H9 (cell line): ENCODE data around the gene ST6GALNAC6. TPM values are rescaled to one million over a fixed set of nuclear protein-coding genes. Genes with fewer than 3 reads are reported as not detected.

Experiments
- DNase-seq: peaks from one replicate; pipeline ENCODE4 v3.0.0-alpha.2; 2017
- H2AFZ ChIP-seq: one replicate; pipeline ENCODE4 v1.6.1; 2013; ENCODE audit warnings: mild to moderate bottlenecking, low read length, control low read depth, moderate library complexity
- H2AK5ac ChIP-seq: 2 replicates; pipeline ENCODE4 v1.6.1; 2013; ENCODE audit warnings: low read length, control low read depth, mixed read lengths; ENCODE audit not compliant: insufficient read length
- H2BK120ac ChIP-seq: one replicate; pipeline ENCODE4 v1.6.1; 2013; ENCODE audit warnings: low read depth, mild to moderate bottlenecking, low read length, control low read depth, inconsistent platforms; ENCODE audit not compliant: poor library complexity, severe bottlenecking
- H2BK12ac ChIP-seq: 2 replicates; pipeline ENCODE4 v1.6.1; 2013; ENCODE audit warnings: low read length, control low read depth, mixed read lengths, low read depth; ENCODE audit not compliant: insufficient read length
- H2BK15ac ChIP-seq: 2 replicates; pipeline ENCODE4 v1.6.1; 2013; ENCODE audit warnings: low read depth, low read length, control low read depth
- H2BK20ac ChIP-seq: one replicate; pipeline ENCODE4 v1.6.1; 2013; ENCODE audit warnings: low read depth, mild to moderate bottlenecking, low read length, control low read depth, inconsistent platforms; ENCODE audit not compliant: poor library complexity, severe bottlenecking
- H2BK5ac ChIP-seq: 2 replicates; pipeline ENCODE4 v1.6.1; 2013; ENCODE audit warnings: low read length, control low read depth, mixed read lengths; ENCODE audit not compliant: insufficient read length
- H3K14ac ChIP-seq: 2 replicates; pipeline ENCODE4 v1.6.1; 2013; ENCODE audit warnings: low read length, control low read depth; ENCODE audit not compliant: insufficient read depth
- H3K18ac ChIP-seq: 2 replicates; pipeline ENCODE4 v1.6.1; 2013; ENCODE audit warnings: low read depth, mild to moderate bottlenecking, mixed read lengths, low read length, control low read depth; ENCODE audit not compliant: insufficient read length
- H3K23ac ChIP-seq: 2 replicates; pipeline ENCODE4 v1.6.1; 2013; ENCODE audit warnings: low read length, control low read depth, mixed read lengths, low read depth; ENCODE audit not compliant: insufficient read length
- H3K23me2 ChIP-seq: 2 replicates; pipeline ENCODE4 v1.6.1; 2013; ENCODE audit warnings: low read depth, mild to moderate bottlenecking, mixed read lengths, low read length, control low read depth; ENCODE audit not compliant: insufficient read length, poor library complexity, severe bottlenecking
- H3K27ac ChIP-seq: 2 replicates; pipeline ENCODE4 v1.5.1; 2013; ENCODE audit warnings: low read length, control low read depth, mixed read lengths, low read depth; ENCODE audit not compliant: insufficient read length
- H3K27me3 ChIP-seq: 2 replicates; pipeline ENCODE4 v1.6.1; 2013; ENCODE audit warnings: low read length, control low read depth, inconsistent platforms; ENCODE audit not compliant: insufficient read depth
- H3K4ac ChIP-seq: 2 replicates; pipeline ENCODE4 v1.6.1; 2013; ENCODE audit warnings: low read depth, mild to moderate bottlenecking, control low read depth, inconsistent platforms, low read length, moderate library complexity
- H3K4me1 ChIP-seq: 2 replicates; pipeline ENCODE4 v1.6.1; 2013; ENCODE audit warnings: low read length, control low read depth, inconsistent platforms; ENCODE audit not compliant: insufficient read depth
- H3K4me2 ChIP-seq: 2 replicates; pipeline ENCODE4 v1.6.1; 2013; ENCODE audit warnings: low read length, control low read depth, mixed read lengths; ENCODE audit not compliant: insufficient read length, insufficient read depth
- H3K56ac ChIP-seq: 2 replicates; pipeline ENCODE4 v1.6.1; 2013; ENCODE audit warnings: low read depth, mild to moderate bottlenecking, mixed read lengths, low read length, control low read depth; ENCODE audit not compliant: insufficient read length
- H3K79me1 ChIP-seq: 2 replicates; pipeline ENCODE4 v1.6.1; 2013; ENCODE audit warnings: low read depth, mild to moderate bottlenecking, moderate library complexity, low read length, control low read depth, inconsistent platforms; ENCODE audit not compliant: insufficient read depth, poor library complexity, severe bottlenecking
- H3K79me2 ChIP-seq: 2 replicates; pipeline ENCODE4 v1.6.1; 2013; ENCODE audit warnings: low read length, control low read depth, inconsistent platforms; ENCODE audit not compliant: insufficient read depth
- H3K9ac ChIP-seq: 2 replicates; pipeline ENCODE4 v1.6.1; 2013; ENCODE audit warnings: low read length, control low read depth, mixed read lengths; ENCODE audit not compliant: insufficient read length; ENCODE audit errors: extremely low read depth
- H3K9me3 ChIP-seq: one replicate; pipeline ENCODE4 v1.6.1; 2013; ENCODE audit warnings: low read depth, low read length, inconsistent platforms; ENCODE audit not compliant: control insufficient read depth
- H3T11ph ChIP-seq: one replicate; pipeline ENCODE4 v1.6.1; 2013; ENCODE audit warnings: mild to moderate bottlenecking, low read length, control low read depth, inconsistent platforms
- H4K20me1 ChIP-seq: one replicate; pipeline ENCODE4 v1.6.1; 2013; ENCODE audit not compliant: control insufficient read depth, insufficient read length, insufficient read depth
- H4K5ac ChIP-seq: 2 replicates; pipeline ENCODE4 v1.6.1; 2013; ENCODE audit warnings: low read depth, mild to moderate bottlenecking, mixed read lengths, low read length, control low read depth; ENCODE audit not compliant: insufficient read length
- H4K8ac ChIP-seq: replicated peaks from 2 replicates; pipeline ENCODE4 v1.6.1; 2013; ENCODE audit warnings: low read length, control low read depth, mixed read lengths, low read depth; ENCODE audit not compliant: insufficient read length
- H4K91ac ChIP-seq: 2 replicates; pipeline ENCODE4 v1.6.1; 2013; ENCODE audit warnings: low read depth, mild to moderate bottlenecking, moderate library complexity, mixed read lengths, low read length, control low read depth; ENCODE audit not compliant: insufficient read length
- H3K27ac Mint-ChIP-seq, 3 experiments: 2 replicates in 2 of 3; 3 replicates in 1 of 3; pipeline ENCODE4 v1.8.0; 2020 to 2021; ENCODE audit warnings: mixed read lengths in 3 of 3, mild to moderate bottlenecking in 1 of 3, moderate library complexity in 1 of 3
- H3K27me3 Mint-ChIP-seq: 2 replicates; pipeline ENCODE4 v1.8.0; 2021; ENCODE audit warnings: low read depth, mild to moderate bottlenecking, moderate library complexity, mixed read lengths
- H3K36me3 Mint-ChIP-seq, 3 experiments: 2 replicates in 2 of 3; 3 replicates in 1 of 3; pipeline ENCODE4 v1.8.0; 2020 to 2021; ENCODE audit warnings: low read depth in 3 of 3, mixed read lengths in 3 of 3; ENCODE audit not compliant: insufficient read depth in 1 of 3
- H3K4me1 Mint-ChIP-seq, 2 experiments: 2 replicates each; pipeline ENCODE4 v1.8.0; 2020; ENCODE audit warnings: mixed read lengths in 2 of 2
- H3K4me3 Mint-ChIP-seq, 2 experiments: 2 replicates in 1 of 2; 3 replicates in 1 of 2; pipeline ENCODE4 v1.8.0; 2020 to 2021; ENCODE audit warnings: mild to moderate bottlenecking in 2 of 2, mixed read lengths in 2 of 2, moderate library complexity in 1 of 2
- H3K9me3 Mint-ChIP-seq, 2 experiments: 2 replicates in 1 of 2; 3 replicates in 1 of 2; pipeline ENCODE4 v1.8.0; 2020; ENCODE audit warnings: mild to moderate bottlenecking in 2 of 2, mixed read lengths in 2 of 2, moderate library complexity in 1 of 2
- WGBS: extraction: QIAGEN DNeasy Blood & Tissue Kit; methylation state at CpG from one replicate; pipeline ENCODE4 v1.1.7; 2013; ENCODE audit warnings: missing lambda C conversion rate, low lambda C conversion rate, mixed read lengths; ENCODE audit not compliant: insufficient read length; ENCODE audit errors: extremely low coverage; 5-methylcytosine and 5-hydroxymethylcytosine counted together
- total RNA-seq: library from RNA; stranded (reverse); gene quantifications from 2 replicates; pipeline ENCODE4 v1.2.1, GENCODE V29; 2021
- TF ChIP-seq, protein P1 (sequence below): fragments of 200-600 bp; sonication (generic); conservative IDR thresholded peaks from 3 replicates; pipeline ENCODE4 v1.8.0; 2021; ENCODE audit warnings: antibody characterized with exemption, mild to moderate bottlenecking

ST6GALNAC6 gene
- total RNA-seq, 1 experiment from 2014 or later: 29.8 TPM

DNA sequence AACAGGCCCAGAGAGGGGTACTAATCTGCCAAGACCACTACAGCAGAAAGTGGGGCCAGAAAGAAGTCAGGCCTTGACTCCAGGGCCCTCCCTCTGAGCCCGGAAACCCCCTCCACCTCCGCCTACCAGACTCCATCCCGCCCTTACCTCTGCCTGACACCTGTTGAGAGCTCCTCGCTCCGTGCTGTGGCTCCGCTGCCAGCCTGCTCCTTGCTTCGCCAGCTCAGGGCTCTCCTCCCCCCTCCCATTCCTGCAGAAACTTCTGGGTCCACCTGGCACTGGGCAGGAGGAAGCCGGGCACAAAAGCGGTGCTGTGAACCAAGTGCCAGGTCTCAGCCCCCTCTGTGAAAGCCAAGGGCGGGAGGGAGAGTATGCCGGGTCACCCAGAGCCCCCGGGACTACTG, 6.4 kb upstream of the ST6GALNAC6 start:
- TF ChIP-seq, protein P1, sequence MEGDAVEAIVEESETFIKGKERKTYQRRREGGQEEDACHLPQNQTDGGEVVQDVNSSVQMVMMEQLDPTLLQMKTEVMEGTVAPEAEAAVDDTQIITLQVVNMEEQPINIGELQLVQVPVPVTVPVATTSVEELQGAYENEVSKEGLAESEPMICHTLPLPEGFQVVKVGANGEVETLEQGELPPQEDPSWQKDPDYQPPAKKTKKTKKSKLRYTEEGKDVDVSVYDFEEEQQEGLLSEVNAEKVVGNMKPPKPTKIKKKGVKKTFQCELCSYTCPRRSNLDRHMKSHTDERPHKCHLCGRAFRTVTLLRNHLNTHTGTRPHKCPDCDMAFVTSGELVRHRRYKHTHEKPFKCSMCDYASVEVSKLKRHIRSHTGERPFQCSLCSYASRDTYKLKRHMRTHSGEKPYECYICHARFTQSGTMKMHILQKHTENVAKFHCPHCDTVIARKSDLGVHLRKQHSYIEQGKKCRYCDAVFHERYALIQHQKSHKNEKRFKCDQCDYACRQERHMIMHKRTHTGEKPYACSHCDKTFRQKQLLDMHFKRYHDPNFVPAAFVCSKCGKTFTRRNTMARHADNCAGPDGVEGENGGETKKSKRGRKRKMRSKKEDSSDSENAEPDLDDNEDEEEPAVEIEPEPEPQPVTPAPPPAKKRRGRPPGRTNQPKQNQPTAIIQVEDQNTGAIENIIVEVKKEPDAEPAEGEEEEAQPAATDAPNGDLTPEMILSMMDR: no peak
- no peak overlapping the region for H3K56ac ChIP-seq
- Mint-ChIP-seq H3K4me3 (no peak overlapping the region), H3K27me3 (no peaks in the 10 kb centered on the region), H3K27ac (no peak overlapping the region), H3K4me1 (peaks cover 17 to 32% of the 10 kb centered on the region in 2 experiments), H3K36me3 (peaks cover 0 to under 1% (median 0%) of the 10 kb centered on the region in 3 experiments; a peak in 1 of 7 replicates), H3K9me3 (no peaks in the 10 kb centered on the region)
- H3K79me1 ChIP-seq: no peaks in the 10 kb centered on the region
- no peak overlapping the region for H3K9ac ChIP-seq
- H3K27ac ChIP-seq: no peak overlapping the region
- DNase-seq: no peak
- no peak overlapping the region for H4K8ac ChIP-seq
- peaks cover 5% of the 10 kb centered on the region; the same call in 1 of the 2 replicates for H3K4me1 ChIP-seq
- no peak overlapping the region for H3K4me2 ChIP-seq
- H3K4ac ChIP-seq: no peak overlapping the region
- no peak overlapping the region for H4K5ac ChIP-seq
- H3K79me2 ChIP-seq: no peaks in the 10 kb centered on the region
- no peak overlapping the region for H2AK5ac ChIP-seq
- no peaks in the 10 kb centered on the region for H4K20me1 ChIP-seq
- no peak overlapping the region for H3T11ph ChIP-seq
- no peak overlapping the region for H2BK15ac ChIP-seq
- no peak overlapping the region for H3K14ac ChIP-seq
- H4K91ac ChIP-seq: no peak overlapping the region
- no peak overlapping the region for H2AFZ ChIP-seq
- no peak overlapping the region for H3K18ac ChIP-seq
- H3K23ac ChIP-seq: no peak overlapping the region
- H3K9me3 ChIP-seq: no peaks in the 10 kb centered on the region
- no peaks in the 10 kb centered on the region for H3K23me2 ChIP-seq
- H2BK12ac ChIP-seq: no peak overlapping the region
- H2BK20ac ChIP-seq: no peak overlapping the region
- WGBS: no CpG with 5 or more reads among the region's 12 CpGs
- H2BK120ac ChIP-seq: no peak overlapping the region
- no peak overlapping the region for H2BK5ac ChIP-seq
- H3K27me3 ChIP-seq: no peaks in the 10 kb centered on the region
